Ovary (tissue), 9 donors: ENCODE data around the gene PRDM16. TPM values are rescaled to one million over a fixed set of nuclear protein-coding genes. Genes with fewer than 3 reads are reported as not detected.
A peak's percentile ranks its signal among the peaks of the same experiment; 100 is the strongest.

Experiments used
- DNase-seq, 5 donors: peaks; one replicate each; pipeline ENCODE4 v3.0.0-alpha.2; 2019 to 2020
- H3K27ac ChIP-seq, 2 donors: fragments of 200-600 bp; one replicate each; pipeline versions ENCODE4 v1.5.1 to v1.8.0; 2019 to 2022
- H3K27me3 ChIP-seq: fragments of 200-600 bp; one replicate; pipeline ENCODE4 v1.8.0; 2022
- H3K36me3 ChIP-seq: fragments of 200-600 bp; sonication (generic); one replicate; pipeline ENCODE4 v1.5.1; 2019
- H3K4me1 ChIP-seq: one replicate; pipeline ENCODE4 v1.8.1; 2013; ENCODE audit warnings: mild to moderate bottlenecking, moderate library complexity; ENCODE audit not compliant: insufficient read depth
- H3K4me3 ChIP-seq: fragments of 200-600 bp; sonication (generic); one replicate; pipeline ENCODE4 v1.5.1; 2017
- H3K9me3 ChIP-seq, 2 donors: fragments of 200-600 bp in 1 of 2; sonication (generic) in 1 of 2; one replicate each; pipeline versions ENCODE4 v1.5.1 to v1.8.1; 2013 to 2019; ENCODE audit warnings: mild to moderate bottlenecking in 1 of 2, moderate library complexity in 1 of 2
- EP300 ChIP-seq: sonication (generic); formaldehyde crosslinking; IDR thresholded peaks from one replicate; pipeline ENCODE4 v1.6.1; 2017; ENCODE audit warnings: antibody characterized with exemption
- POLR2A ChIP-seq: fragments of 450-650 bp; IDR thresholded peaks from one replicate; pipeline ENCODE4 v1.6.1; 2017; ENCODE audit warnings: antibody characterized with exemption, mild to moderate bottlenecking, moderate library complexity
- WGBS, 3 donors: extraction: QIAGEN DNeasy Blood & Tissue Kit in 1 of 3; methylation state at CpG; one replicate each; pipeline versions ENCODE4 v1.1.5 to v1.1.7; 2013 to 2017; 5-methylcytosine and 5-hydroxymethylcytosine counted together
- intact Hi-C, 4 donors: fragments of 100-400 bp; cut with DNase I; formaldehyde crosslinking; loops; one replicate each; pipeline versions ENCODE4 v1.11.0 to v1.15.1; 2022 to 2023
- polyA plus RNA-seq, 2 donors: library from polyadenylated mRNA; stranded (reverse); fragments of 200-250 nt in 1 of 2; fragments of 350-450 nt in 1 of 2; fragmentation: Illumina TruSeq in 1 of 2; extraction: RNeasy Lipid Tissue Mini Kit (QIAGEN cat#74804) in 1 of 2; gene quantifications; one replicate each; pipeline ENCODE4 v1.2.3, GENCODE V29; 2013 to 2014
- total RNA-seq, 7 donors: library from RNA; depleted of rRNA in 2 of 7; stranded (reverse); fragments of >200 nt in 2 of 7; fragmentation: NEBNext Ultra II Directional in 3 of 7; extraction: Animal tissue kit (Norgen Biotek cat#: 25700) in 3 of 7; gene quantifications; one replicate each; pipeline versions ENCODE4 v1.1.0 to v1.2.4, GENCODE V29; 2016 to 2023
- TF ChIP-seq, protein P1 (sequence below), 3 donors: fragments of 450-650 bp in 2 of 3; fragments of 200-600 bp in 1 of 3; IDR thresholded peaks; one replicate each; pipeline versions ENCODE4 v1.5.1 to v1.8.0; 2016 to 2022; ENCODE audit warnings: antibody characterized with exemption in 3 of 3, mild to moderate bottlenecking in 1 of 3
- donor health status: DM: no; HTN: no; CAD: no; lungs with moderate emphysema.
- donor health status: DM: no; HTN: no; CAD: no.
- donor health status: Bipolar disorder and iron deficiency.
- donor health status: DM: yes; HTN: yes; CAD: no.
- donor health status: DM: no; HTN: no; CAD: no.
- donor health status: DM: yes; HTN: yes; CAD: no.

PRDM16 gene
- total and polyA plus RNA-seq, 9 donors: 1.1 to 17.3 (median 3.9) TPM

DNA sequence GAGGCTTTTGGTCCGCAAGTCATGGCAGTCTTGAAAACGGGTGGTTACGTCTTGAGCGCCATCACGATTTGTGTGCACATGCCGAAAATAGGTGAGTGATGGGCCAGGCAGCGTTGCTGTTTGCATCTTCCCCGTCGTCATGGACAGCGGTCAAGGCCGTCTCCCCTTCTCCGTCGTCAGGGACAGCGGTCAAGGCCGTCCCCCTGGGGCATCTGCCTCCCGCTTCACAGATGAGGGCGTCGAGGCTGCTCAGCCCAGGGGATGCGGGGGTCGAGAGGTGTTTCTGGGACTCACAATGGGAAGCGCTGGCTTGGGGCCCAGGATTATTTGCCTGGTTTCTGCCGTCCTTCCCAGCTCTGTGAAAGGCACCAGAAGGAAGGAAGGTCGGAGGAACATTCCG lies 162.2 kb downstream of the PRDM16 start:
- Histone ChIP-seq H3K36me3 (no peaks in the 10 kb centered on the region), H3K27me3 (no peaks in the 10 kb centered on the region), H3K27ac (no peak overlapping the region), H3K9me3 (no peaks in the 10 kb centered on the region), H3K4me1 (peaks cover 6% of the 10 kb centered on the region), H3K4me3 (no peak overlapping the region)
- TF ChIP-seq EP300 (no peak), POLR2A (no peak)
- TF ChIP-seq, protein P1, sequence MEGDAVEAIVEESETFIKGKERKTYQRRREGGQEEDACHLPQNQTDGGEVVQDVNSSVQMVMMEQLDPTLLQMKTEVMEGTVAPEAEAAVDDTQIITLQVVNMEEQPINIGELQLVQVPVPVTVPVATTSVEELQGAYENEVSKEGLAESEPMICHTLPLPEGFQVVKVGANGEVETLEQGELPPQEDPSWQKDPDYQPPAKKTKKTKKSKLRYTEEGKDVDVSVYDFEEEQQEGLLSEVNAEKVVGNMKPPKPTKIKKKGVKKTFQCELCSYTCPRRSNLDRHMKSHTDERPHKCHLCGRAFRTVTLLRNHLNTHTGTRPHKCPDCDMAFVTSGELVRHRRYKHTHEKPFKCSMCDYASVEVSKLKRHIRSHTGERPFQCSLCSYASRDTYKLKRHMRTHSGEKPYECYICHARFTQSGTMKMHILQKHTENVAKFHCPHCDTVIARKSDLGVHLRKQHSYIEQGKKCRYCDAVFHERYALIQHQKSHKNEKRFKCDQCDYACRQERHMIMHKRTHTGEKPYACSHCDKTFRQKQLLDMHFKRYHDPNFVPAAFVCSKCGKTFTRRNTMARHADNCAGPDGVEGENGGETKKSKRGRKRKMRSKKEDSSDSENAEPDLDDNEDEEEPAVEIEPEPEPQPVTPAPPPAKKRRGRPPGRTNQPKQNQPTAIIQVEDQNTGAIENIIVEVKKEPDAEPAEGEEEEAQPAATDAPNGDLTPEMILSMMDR (IDR thresholded peaks at IDR 0.05): no peak
- intact Hi-C loops: no loop called here
- WGBS, 3 donors: 26 to 45% (median 36%) methylated on average over 24 of the region's 24 CpGs
- peak in 3 of 5 donors; percentile 31 to 72 (median 33) for DNase-seq

DNA sequence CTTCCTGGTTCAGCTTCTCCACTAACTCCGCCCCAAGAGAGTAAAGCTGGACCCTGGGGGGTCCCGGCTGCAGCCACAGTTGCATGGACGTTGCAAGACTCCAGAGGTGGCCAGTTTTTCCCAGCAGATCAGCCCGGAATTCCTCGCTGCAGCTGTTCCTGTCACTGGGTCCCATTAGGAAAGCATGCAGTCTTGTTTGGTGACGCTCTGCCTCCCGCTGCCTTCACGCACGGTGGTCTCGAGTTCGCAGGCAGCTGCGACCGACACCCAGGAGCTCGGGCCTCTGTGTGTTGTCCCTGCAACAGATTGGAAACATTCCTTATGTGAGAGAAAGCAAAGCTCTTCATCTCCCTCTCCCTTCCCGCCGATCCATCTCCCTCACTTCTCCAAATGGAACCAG lies 162.8 kb downstream of the PRDM16 start:
- H3K4me1 ChIP-seq: peaks cover 6% of the 10 kb centered on the region
- DNase-seq: no peak
- H3K27me3 ChIP-seq: no peaks in the 10 kb centered on the region
- H3K4me3 ChIP-seq: no peak overlapping the region
- H3K27ac ChIP-seq: no peak overlapping the region
- TF ChIP-seq, protein P1 (IDR thresholded peaks at IDR 0.05): no peak
- TF ChIP-seq EP300 (no peak), POLR2A (no peak)
- intact Hi-C loops: no loop called here
- H3K9me3 ChIP-seq: no peaks in the 10 kb centered on the region
- no peaks in the 10 kb centered on the region for H3K36me3 ChIP-seq
- WGBS, 3 donors: 50 to 60% (median 51%) methylated on average over 16 of the region's 16 CpGs

DNA sequence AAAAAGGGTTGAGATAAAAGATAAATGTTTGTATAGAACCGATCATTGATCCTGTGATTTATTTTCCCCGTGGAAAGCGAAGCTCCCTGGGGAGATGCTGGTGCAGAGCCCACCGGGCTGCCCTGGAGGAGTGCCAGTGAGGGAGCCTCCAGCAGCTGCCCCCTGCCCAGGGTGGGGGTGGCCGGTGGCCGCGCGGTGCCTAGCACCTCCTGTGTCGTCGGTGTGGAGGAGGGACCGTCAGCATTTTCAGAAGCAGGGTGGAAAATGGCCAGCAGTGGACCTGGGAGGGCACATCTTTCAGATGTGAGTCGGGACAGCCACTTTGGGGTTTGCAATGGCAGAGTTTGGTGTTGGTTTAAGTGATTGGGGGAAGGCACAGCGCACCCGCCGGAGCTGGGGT lies 164.0 kb downstream of the PRDM16 start:
- no peak overlapping the region for H3K27ac ChIP-seq
- WGBS, 3 donors: 66 to 71% (median 71%) methylated on average over 15 of the region's 15 CpGs
- peaks cover 6% of the 10 kb centered on the region for H3K4me1 ChIP-seq
- H3K36me3 ChIP-seq: no peaks in the 10 kb centered on the region
- no peaks in the 10 kb centered on the region for H3K9me3 ChIP-seq
- intact Hi-C loops: no loop called here
- no peak overlapping the region for H3K4me3 ChIP-seq
- DNase-seq: no peak
- TF ChIP-seq EP300 (no peak), POLR2A (no peak)
- TF ChIP-seq, protein P1 (IDR thresholded peaks at IDR 0.05): no peak
- no peaks in the 10 kb centered on the region for H3K27me3 ChIP-seq

DNA sequence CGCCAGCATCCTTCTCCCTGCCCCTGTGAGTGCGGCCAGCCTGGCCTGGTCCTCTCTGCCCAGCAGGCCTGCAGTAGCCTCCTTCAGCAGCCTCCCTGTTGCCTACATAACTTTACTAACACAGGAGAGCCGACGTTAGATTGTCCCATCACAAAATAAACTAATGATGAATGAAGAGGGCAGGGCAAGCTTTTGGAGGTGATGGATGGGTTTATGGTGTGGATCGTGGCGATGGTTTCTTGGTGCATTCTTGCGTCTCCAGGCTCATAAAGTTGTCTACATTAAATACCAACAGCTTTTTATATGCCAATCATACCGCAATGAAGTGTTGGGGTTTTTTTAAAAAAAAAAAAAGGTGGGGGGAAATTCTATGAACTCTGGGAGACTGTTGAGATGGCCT lies 164.5 kb downstream of the PRDM16 start:
- Histone ChIP-seq H3K36me3 (no peaks in the 10 kb centered on the region), H3K4me3 (no peak overlapping the region), H3K27me3 (no peaks in the 10 kb centered on the region), H3K27ac (no peak overlapping the region), H3K4me1 (peaks cover 6% of the 10 kb centered on the region), H3K9me3 (no peaks in the 10 kb centered on the region)
- no peak for DNase-seq
- TF ChIP-seq EP300 (no peak), POLR2A (no peak)
- TF ChIP-seq, protein P1 (IDR thresholded peaks at IDR 0.05): no peak
- 79 to 88% (median 82%) methylated on average over 8 of the region's 8 CpGs for WGBS, 3 donors
- intact Hi-C loops: no loop called here

DNA sequence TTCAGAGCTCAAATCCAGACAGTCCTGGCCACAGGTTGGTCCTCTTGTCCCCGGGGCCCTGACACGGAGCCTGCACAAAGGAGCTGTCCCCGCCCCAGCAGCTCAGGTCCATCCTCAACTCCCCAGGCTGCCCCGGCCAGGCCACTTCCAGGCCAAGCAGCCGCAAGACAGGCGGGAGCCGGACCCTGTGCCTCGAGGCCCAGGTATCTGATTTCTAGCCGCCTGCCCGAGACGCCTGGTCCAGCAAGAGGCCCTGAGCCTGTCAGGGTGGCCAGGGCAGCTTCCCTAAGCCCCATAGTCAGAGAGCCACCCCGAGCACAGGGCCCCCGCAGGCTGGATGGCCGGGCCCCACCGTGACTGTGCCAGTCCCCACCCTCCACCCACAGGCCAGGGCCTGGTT lies 165.3 kb downstream of the PRDM16 start:
- TF ChIP-seq EP300: no peak
- TF ChIP-seq, protein P1 (IDR thresholded peaks at IDR 0.05): no peak
- TF ChIP-seq POLR2A: no peak
- DNase-seq: no peak
- Histone ChIP-seq H3K9me3 (peaks cover 0 to 3% of the 10 kb centered on the region in 2 donors), H3K4me1 (peaks cover 6% of the 10 kb centered on the region), H3K36me3 (no peaks in the 10 kb centered on the region), H3K4me3 (no peak overlapping the region), H3K27me3 (no peaks in the 10 kb centered on the region), H3K27ac (no peak overlapping the region)
- 88 to 92% (median 89%) methylated on average over 15 of the region's 15 CpGs for WGBS, 3 donors
- intact Hi-C loops: no loop called here
